ENCODE data around the gene CHD2.
"Not testable (repeated sequence)": the region's sequence is repeated elsewhere in the genome, so short reads cannot be mapped to it uniquely, and the experiment has no call there.

CHD2 gene

GRCh38 chr15:93048759-93049161 lies 148.6 kb downstream of the CHD2 start:
- DNase-seq (ENCODE audit: low read depth, low spot score), result no peak

- DNase-seq (ENCODE audit: low read depth, low spot score), result no peak
These were observed 149.1 kb downstream of the CHD2 start for GRCh38 chr15:93049233-93049632.

- DNase-seq (ENCODE audit: low read depth, low spot score), result no peak
These were observed 149.9 kb downstream of the CHD2 start for GRCh38 chr15:93049914-93050578.

- no peak for DNase-seq (ENCODE audit: low read depth, low spot score)
These were observed 150.5 kb downstream of the CHD2 start for GRCh38 chr15:93050648-93051047.

GRCh38 chr15:93051236-93052089 lies 151.3 kb downstream of the CHD2 start:
- no peak for DNase-seq (ENCODE audit: low read depth, low spot score)

GRCh38 chr15:93052090-93052879 lies 152.2 kb downstream of the CHD2 start:
- DNase-seq (ENCODE audit: low read depth, low spot score), result no peak

- DNase-seq (ENCODE audit: low read depth, low spot score), result no peak
These were observed 155.1 kb downstream of the CHD2 start for GRCh38 chr15:93055211-93055610.

GRCh38 chr15:93056836-93057235 lies 156.7 kb downstream of the CHD2 start:
- DNase-seq (ENCODE audit: low read depth, low spot score), result no peak

- DNase-seq (ENCODE audit: low read depth, low spot score), result no peak
These were observed 157.5 kb downstream of the CHD2 start for GRCh38 chr15:93057618-93058017.

- no peak for DNase-seq (ENCODE audit: low read depth, low spot score)
These were observed 158.0 kb downstream of the CHD2 start for GRCh38 chr15:93058128-93058527.

- DNase-seq (ENCODE audit: low read depth, low spot score), result no peak
These were observed 158.8 kb downstream of the CHD2 start for GRCh38 chr15:93058904-93059427.

- no peak for DNase-seq (ENCODE audit: low read depth, low spot score)
These were observed 159.3 kb downstream of the CHD2 start for GRCh38 chr15:93059442-93059841.

- DNase-seq (ENCODE audit: low read depth, low spot score), result no peak
These were observed 160.5 kb downstream of the CHD2 start for GRCh38 chr15:93060336-93061248.

- DNase-seq (ENCODE audit: low read depth, low spot score), result not testable (repeated sequence)
These were observed 162.6 kb downstream of the CHD2 start for GRCh38 chr15:93062628-93063261.

GRCh38 chr15:93063262-93063671 lies 163.1 kb downstream of the CHD2 start:
- no peak for DNase-seq (ENCODE audit: low read depth, low spot score)

- DNase-seq (ENCODE audit: low read depth, low spot score), result no peak
These were observed 163.9 kb downstream of the CHD2 start for GRCh38 chr15:93063796-93064690.

- DNase-seq (ENCODE audit: low read depth, low spot score), result no peak
These were observed 165.5 kb downstream of the CHD2 start for GRCh38 chr15:93065641-93066045.

GRCh38 chr15:93066224-93066681 lies 166.1 kb downstream of the CHD2 start:
- DNase-seq (ENCODE audit: low read depth, low spot score), result no peak
